Neuronal stem cell (in vitro differentiated cells): ENCODE measurements around the gene RALB.

Experiments used
- DNase-seq: peaks from one replicate; pipeline ENCODE4 v3.0.0-alpha.2; 2013; ENCODE audit warnings: low spot score
- H2AFZ ChIP-seq: one replicate; pipeline ENCODE4 v1.6.1; 2013; ENCODE audit warnings: mild to moderate bottlenecking, low read length, inconsistent platforms
- H2AK5ac ChIP-seq: 2 replicates; pipeline ENCODE4 v1.6.1; 2013; ENCODE audit warnings: low read depth, mild to moderate bottlenecking, inconsistent platforms, low read length, moderate library complexity, mixed read lengths
- H2BK120ac ChIP-seq: 2 replicates; pipeline ENCODE4 v1.6.1; 2013; ENCODE audit warnings: low read depth, mild to moderate bottlenecking, inconsistent platforms, low read length, moderate library complexity, mixed read lengths
- H2BK12ac ChIP-seq: one replicate; pipeline ENCODE4 v1.6.1; 2013; ENCODE audit warnings: low read length, inconsistent platforms
- H2BK15ac ChIP-seq: 2 replicates; pipeline ENCODE4 v1.6.1; 2013; ENCODE audit warnings: mild to moderate bottlenecking, low read length, inconsistent platforms, mixed read lengths
- H2BK5ac ChIP-seq: one replicate; pipeline ENCODE4 v1.6.1; 2013; ENCODE audit warnings: inconsistent platforms, mild to moderate bottlenecking, low read length, moderate library complexity
- H3K14ac ChIP-seq: one replicate; pipeline ENCODE4 v1.6.1; 2013; ENCODE audit warnings: low read length, inconsistent platforms
- H3K18ac ChIP-seq: 2 replicates; pipeline ENCODE4 v1.6.1; 2013; ENCODE audit warnings: low read length, inconsistent platforms
- H3K23ac ChIP-seq: 2 replicates; pipeline ENCODE4 v1.6.1; 2013; ENCODE audit warnings: low read depth, mild to moderate bottlenecking, mixed read lengths, low read length, inconsistent platforms; ENCODE audit not compliant: poor library complexity
- H3K27ac ChIP-seq: replicated peaks from 3 replicates; pipeline ENCODE4 v1.5.1; 2013; ENCODE audit warnings: low read length, inconsistent platforms
- H3K27me3 ChIP-seq, 3 experiments: 2 replicates each; pipeline ENCODE4 v1.6.1; 2013; ENCODE audit warnings: low read length in 3 of 3, mild to moderate bottlenecking in 2 of 3, inconsistent platforms in 1 of 3, low read depth in 1 of 3, mixed read lengths in 1 of 3, moderate library complexity in 1 of 3; ENCODE audit not compliant: control insufficient read depth in 3 of 3, insufficient read depth in 3 of 3
- H3K36me3 ChIP-seq, 2 donors: replicated peaks in 1 of 2; 2 replicates each; pipeline ENCODE4 v1.6.1; 2013; ENCODE audit warnings: low read length in 2 of 2; ENCODE audit not compliant: control insufficient read depth in 2 of 2, insufficient read depth in 2 of 2
- H3K4ac ChIP-seq: 2 replicates; pipeline ENCODE4 v1.6.1; 2013; ENCODE audit warnings: inconsistent platforms, mild to moderate bottlenecking, low read length, moderate library complexity
- H3K4me1 ChIP-seq, 2 donors: 1 replicate in 1 of 2; 2 replicates in 1 of 2; pipeline ENCODE4 v1.6.1; 2013; ENCODE audit warnings: low read length in 2 of 2, low read depth in 1 of 2; ENCODE audit not compliant: control insufficient read depth in 2 of 2, insufficient read depth in 1 of 2
- H3K4me2 ChIP-seq: one replicate; pipeline ENCODE4 v1.6.1; 2013; ENCODE audit warnings: mild to moderate bottlenecking, low read length, inconsistent platforms; ENCODE audit not compliant: insufficient read depth, poor library complexity, severe bottlenecking
- H3K4me3 ChIP-seq, 2 donors: 2 replicates each; pipeline ENCODE4 v1.5.1; 2013; ENCODE audit warnings: low read length in 2 of 2, mild to moderate bottlenecking in 2 of 2, inconsistent platforms in 1 of 2, moderate library complexity in 1 of 2
- H3K79me1 ChIP-seq: one replicate; pipeline ENCODE4 v1.6.1; 2013; ENCODE audit warnings: low read depth, mild to moderate bottlenecking, inconsistent platforms, low read length, moderate library complexity
- H3K9ac ChIP-seq: one replicate; pipeline ENCODE4 v1.6.1; 2013; ENCODE audit warnings: mild to moderate bottlenecking, low read depth, low read length, inconsistent platforms; ENCODE audit not compliant: poor library complexity
- H3K9me3 ChIP-seq, 2 donors: replicated peaks in 1 of 2; 2 replicates each; pipeline versions ENCODE3 to v1.6.1; 2013; ENCODE audit warnings: low read length in 2 of 2, mild to moderate bottlenecking in 2 of 2, inconsistent platforms in 1 of 2, low read depth in 1 of 2, mixed read lengths in 1 of 2, moderate library complexity in 1 of 2; ENCODE audit not compliant: control insufficient read depth in 2 of 2, insufficient read depth in 1 of 2
- H4K8ac ChIP-seq: one replicate; pipeline ENCODE4 v1.6.1; 2013; ENCODE audit warnings: low read depth, mild to moderate bottlenecking, inconsistent platforms, low read length, moderate library complexity
- H4K91ac ChIP-seq: one replicate; pipeline ENCODE4 v1.6.1; 2013; ENCODE audit warnings: low read length, low read depth, mild to moderate bottlenecking, inconsistent platforms; ENCODE audit not compliant: poor library complexity
- WGBS, 2 donors: extraction: QIAGEN DNeasy Blood & Tissue Kit; methylation state at CpG; one replicate each; pipeline ENCODE4 v1.1.7; 2013; ENCODE audit warnings: missing lambda C conversion rate in 2 of 2, mixed read lengths in 1 of 2; ENCODE audit not compliant: insufficient read length in 2 of 2, insufficient replicate concordance in 1 of 2; ENCODE audit errors: extremely low coverage in 2 of 2; 5-methylcytosine and 5-hydroxymethylcytosine counted together

RALB gene

GRCh38 chr2:120277505-120278205, 25.0 kb downstream of the RALB start:
- Histone ChIP-seq H3K27ac (peak overlapping the region; percentile 69), H2BK120ac (no peak overlapping the region)

GRCh38 chr2:120278901-120279300, 26.2 kb downstream of the RALB start:
- H3K4me1 ChIP-seq: peaks cover 0 to 19% of the 10 kb centered on the region in 2 donors
- H4K91ac ChIP-seq: no peak overlapping the region
- H3K36me3 ChIP-seq: peaks cover 8 to 10% of the 10 kb centered on the region in 2 donors
- no peak overlapping the region for H3K14ac ChIP-seq
- peak; percentile 43 for DNase-seq
- no peak overlapping the region for H3K4ac ChIP-seq
- H3K27ac ChIP-seq: peak overlapping the region; percentile 69
- H2BK12ac ChIP-seq: no peak overlapping the region
- peaks cover 3% of the 10 kb centered on the region for H3K79me1 ChIP-seq
- peak overlapping the region; percentile 42 for H2AK5ac ChIP-seq
- no peak overlapping the region for H2BK5ac ChIP-seq
- no peak overlapping the region for H2BK120ac ChIP-seq
- no peaks in the 10 kb centered on the region for H3K27me3 ChIP-seq
- whole genome bisulfite sequencing, 2 donors: no CpG with 5 or more reads among the region's 10 CpGs
- peaks cover 11 to 13% of the 10 kb centered on the region in 2 donors for H3K9me3 ChIP-seq
- no peak overlapping the region for H3K23ac ChIP-seq
- H2AFZ ChIP-seq: no peak overlapping the region
- H3K4me3 ChIP-seq: no peak overlapping the region
- no peak overlapping the region for H4K8ac ChIP-seq
- peak overlapping the region; percentile 93 for H3K18ac ChIP-seq
- H3K4me2 ChIP-seq: no peak overlapping the region
- H3K9ac ChIP-seq: no peak overlapping the region
- H2BK15ac ChIP-seq: no peak overlapping the region

More at GRCh38 chr2:120277505-120278205, 25.0 kb downstream of the RALB start:
- peak overlapping the region; percentile 34 for H3K23ac ChIP-seq
- H2AFZ ChIP-seq: no peak overlapping the region
- H3K4me3 ChIP-seq: peak overlapping the region in 1 of 2 donors; percentile 40
- peak overlapping the region; percentile 11 for H2BK15ac ChIP-seq
- peak overlapping the region; percentile 11 for H3K14ac ChIP-seq
- no peak for DNase-seq
- no peak overlapping the region for H4K91ac ChIP-seq
- no peak overlapping the region for H3K4me2 ChIP-seq
- H3K4ac ChIP-seq: no peak overlapping the region
- H3K79me1 ChIP-seq: peaks cover 3% of the 10 kb centered on the region
- 100% methylated on average over 7 to 17 of the region's 19 CpGs for WGBS, 2 donors
- H4K8ac ChIP-seq: peak overlapping the region; percentile 32
- peaks cover 8 to 10% of the 10 kb centered on the region in 2 donors for H3K36me3 ChIP-seq
- peaks cover 0 to 19% of the 10 kb centered on the region in 2 donors for H3K4me1 ChIP-seq
- H3K9ac ChIP-seq: peak overlapping the region; percentile 38
- H2BK5ac ChIP-seq: peak overlapping the region; percentile 46
- peak overlapping the region; percentile 91 for H2BK12ac ChIP-seq
- peaks cover 11 to 13% of the 10 kb centered on the region in 2 donors for H3K9me3 ChIP-seq
- H2AK5ac ChIP-seq: peak overlapping the region; percentile 42
- H3K18ac ChIP-seq: peak overlapping the region; percentile 76
- no peaks in the 10 kb centered on the region for H3K27me3 ChIP-seq

- Histone ChIP-seq H2BK12ac (no peak overlapping the region), H3K9ac (no peak overlapping the region), H3K4ac (no peak overlapping the region), H3K36me3 (peaks cover 8 to 10% of the 10 kb centered on the region in 2 donors), H2BK15ac (no peak overlapping the region), H3K9me3 (peaks cover 11 to 13% of the 10 kb centered on the region in 2 donors), H3K14ac (no peak overlapping the region), H3K27ac (peak overlapping the region; percentile 17), H4K91ac (no peak overlapping the region), H3K23ac (no peak overlapping the region), H3K4me3 (peak overlapping the region in 1 of 2 donors; percentile 7), H2AFZ (no peak overlapping the region), H3K4me1 (peaks cover 0 to 19% of the 10 kb centered on the region in 2 donors), H3K4me2 (no peak overlapping the region), H2BK5ac (no peak overlapping the region), H3K18ac (peak overlapping the region; percentile 36), H3K79me1 (peaks cover 3% of the 10 kb centered on the region), H3K27me3 (no peaks in the 10 kb centered on the region), H4K8ac (no peak overlapping the region), H2AK5ac (no peak overlapping the region), H2BK120ac (no peak overlapping the region)
- WGBS, 2 donors: no CpG with 5 or more reads among the region's 14 CpGs
- no peak for DNase-seq
These were observed 27.1 kb downstream of the RALB start for GRCh38 chr2:120279708-120280107.

GRCh38 chr2:120283649-120284048, 31.0 kb downstream of the RALB start:
- H2BK12ac ChIP-seq: no peak overlapping the region
- no peak overlapping the region for H2BK15ac ChIP-seq
- no peak for DNase-seq
- H2AFZ ChIP-seq: no peak overlapping the region
- WGBS, 2 donors: no CpG with 5 or more reads among the region's 4 CpGs
- H3K18ac ChIP-seq: no peak overlapping the region
- H4K91ac ChIP-seq: no peak overlapping the region
- H2BK5ac ChIP-seq: no peak overlapping the region
- no peak overlapping the region for H3K4ac ChIP-seq
- H3K9ac ChIP-seq: no peak overlapping the region
- H2BK120ac ChIP-seq: no peak overlapping the region
- no peak overlapping the region for H2AK5ac ChIP-seq
- no peak overlapping the region for H3K4me3 ChIP-seq
- H3K14ac ChIP-seq: no peak overlapping the region
- peaks cover 3 to 8% of the 10 kb centered on the region in 2 donors for H3K36me3 ChIP-seq
- peaks cover 0 to 9% of the 10 kb centered on the region in 2 donors for H3K4me1 ChIP-seq
- H3K9me3 ChIP-seq: peaks cover 2 to 6% of the 10 kb centered on the region in 2 donors
- H3K79me1 ChIP-seq: no peaks in the 10 kb centered on the region
- H3K23ac ChIP-seq: no peak overlapping the region
- no peaks in the 10 kb centered on the region for H3K27me3 ChIP-seq
- H3K4me2 ChIP-seq: no peak overlapping the region
- H3K27ac ChIP-seq: no peak overlapping the region
- H4K8ac ChIP-seq: no peak overlapping the region
